BLaER1 (cell line): ENCODE results near the gene NEMP1.

ENCODE experiments used
- H3K27ac ChIP-seq: shearing (Covaris generic); formaldehyde crosslinking; 2 replicates; pipeline ENCODE4 v1.8.1; 2022
- H3K27me3 ChIP-seq: shearing (Covaris generic); formaldehyde crosslinking; 2 replicates; pipeline ENCODE4 v1.8.1; 2022
- H3K36me3 ChIP-seq: shearing (Covaris generic); formaldehyde crosslinking; 2 replicates; pipeline ENCODE4 v1.8.1; 2022
- H3K4me1 ChIP-seq: shearing (Covaris generic); formaldehyde crosslinking; 2 replicates; pipeline ENCODE4 v1.8.1; 2022
- H3K4me2 ChIP-seq: shearing (Covaris generic); formaldehyde crosslinking; 2 replicates; pipeline ENCODE4 v1.8.1; 2022
- H3K4me3 ChIP-seq: shearing (Covaris generic); formaldehyde crosslinking; 2 replicates; pipeline ENCODE4 v1.8.1; 2022
- H3K9ac ChIP-seq: shearing (Covaris generic); formaldehyde crosslinking; 2 replicates; pipeline ENCODE4 v1.8.1; 2022
- H3K9me3 ChIP-seq: shearing (Covaris generic); formaldehyde crosslinking; 2 replicates; pipeline ENCODE4 v1.8.1; 2022
- H4K20me1 ChIP-seq: shearing (Covaris generic); formaldehyde crosslinking; 2 replicates; pipeline ENCODE4 v1.8.1; 2022
- Cebpa-rat ChIP-seq: shearing (Covaris generic); IDR thresholded peaks from 2 replicates; pipeline ENCODE4 v1.8.1; 2022

Gene NEMP1

DNA sequence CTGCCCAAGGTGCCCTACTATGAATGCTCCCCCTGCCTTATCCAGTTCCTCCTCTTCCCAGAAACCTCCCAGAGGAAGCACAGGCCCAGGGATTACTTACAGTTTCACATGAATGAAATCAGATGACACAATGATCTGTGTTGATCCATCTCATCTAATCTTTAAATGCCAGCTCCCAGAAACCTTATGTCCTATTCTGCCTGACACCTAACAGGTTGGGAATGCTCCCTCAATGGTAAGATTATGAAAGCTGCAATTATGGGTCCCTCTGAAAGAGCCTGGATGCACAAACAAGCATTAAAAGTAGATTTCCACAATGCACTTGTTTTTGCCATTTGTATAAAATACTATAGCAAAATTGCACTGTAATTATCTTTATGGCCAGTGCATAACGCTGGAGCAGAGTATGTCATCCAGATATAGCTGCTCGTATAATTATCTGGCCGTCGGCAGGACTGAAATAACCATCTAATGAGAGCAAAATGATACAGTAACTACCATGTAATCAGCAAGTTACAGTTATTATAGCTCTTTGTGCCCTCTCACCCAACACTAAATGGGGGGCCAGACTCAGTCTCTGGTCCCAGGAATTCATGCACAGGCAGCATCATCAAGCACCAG, 67.9 kb downstream of the NEMP1 start:
- no peak overlapping the region for H3K4me2 ChIP-seq
- no peak for TF ChIP-seq Cebpa-rat
- H4K20me1 ChIP-seq: 0 out of 2 replicates have a peak, but pooled peaks cover under 1% of the 10 kb centered on the region
- H3K27ac ChIP-seq: no peak overlapping the region
- H3K4me1 ChIP-seq: peaks cover 6% of the 10 kb centered on the region
- no peaks in the 10 kb centered on the region for H3K27me3 ChIP-seq
- no peak overlapping the region for H3K4me3 ChIP-seq
- no peaks in the 10 kb centered on the region for H3K9me3 ChIP-seq
- H3K36me3 ChIP-seq: no peaks in the 10 kb centered on the region
- no peak overlapping the region for H3K9ac ChIP-seq

- Histone ChIP-seq H3K36me3 (no peaks in the 10 kb centered on the region), H4K20me1 (peaks cover 7% of the 10 kb centered on the region; the same call in 1 of the 2 replicates), H3K9ac (no peak overlapping the region), H3K4me3 (no peak overlapping the region), H3K4me1 (peaks cover 11% of the 10 kb centered on the region), H3K9me3 (no peaks in the 10 kb centered on the region), H3K27ac (no peak overlapping the region), H3K27me3 (no peaks in the 10 kb centered on the region), H3K4me2 (no peak overlapping the region)
- no peak for TF ChIP-seq Cebpa-rat
Observed at GRCh38 chr12:57009949-57010626, 68.5 kb downstream of the NEMP1 start.

DNA sequence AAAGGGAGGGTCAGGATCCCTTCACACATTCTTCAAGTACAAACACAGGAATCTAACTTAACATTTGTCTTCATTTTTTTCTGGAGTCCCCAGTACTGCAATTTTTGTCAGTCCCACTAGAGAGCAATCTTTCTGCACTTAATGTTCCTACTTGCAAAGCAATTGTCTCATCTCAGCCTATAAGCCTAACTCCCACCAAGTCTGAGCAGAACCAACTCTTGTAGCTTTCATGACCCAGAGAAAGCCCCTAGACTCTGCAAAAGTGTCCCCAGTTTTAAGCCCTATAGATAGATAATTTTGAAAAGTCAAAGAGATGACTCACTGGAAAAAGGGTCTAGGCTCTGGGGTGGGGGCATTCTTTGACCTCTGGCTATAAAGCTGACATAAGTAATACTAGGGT, 70.4 kb downstream of the NEMP1 start:
- H3K27me3 ChIP-seq: no peaks in the 10 kb centered on the region
- H3K4me2 ChIP-seq: no peak overlapping the region
- no peak for TF ChIP-seq Cebpa-rat
- peaks cover 18% of the 10 kb centered on the region for H3K4me1 ChIP-seq
- H3K36me3 ChIP-seq: peaks cover 18% of the 10 kb centered on the region
- H3K9me3 ChIP-seq: no peaks in the 10 kb centered on the region
- no peak overlapping the region for H3K9ac ChIP-seq
- H3K27ac ChIP-seq: no peak overlapping the region
- no peak overlapping the region for H3K4me3 ChIP-seq
- peaks cover 26% of the 10 kb centered on the region for H4K20me1 ChIP-seq

GRCh38 chr12:57006809-57007475, 71.6 kb downstream of the NEMP1 start:
- peaks cover 38% of the 10 kb centered on the region for H4K20me1 ChIP-seq
- no peak overlapping the region for H3K9ac ChIP-seq
- no peaks in the 10 kb centered on the region for H3K27me3 ChIP-seq
- H3K9me3 ChIP-seq: no peaks in the 10 kb centered on the region
- H3K4me2 ChIP-seq: peak overlapping the region; percentile 48
- H3K27ac ChIP-seq: peak overlapping the region; percentile 50
- H3K4me3 ChIP-seq: peak overlapping the region; percentile 94
- peaks cover 18% of the 10 kb centered on the region for H3K4me1 ChIP-seq
- TF ChIP-seq Cebpa-rat: no peak
- peaks cover 30% of the 10 kb centered on the region for H3K36me3 ChIP-seq

DNA sequence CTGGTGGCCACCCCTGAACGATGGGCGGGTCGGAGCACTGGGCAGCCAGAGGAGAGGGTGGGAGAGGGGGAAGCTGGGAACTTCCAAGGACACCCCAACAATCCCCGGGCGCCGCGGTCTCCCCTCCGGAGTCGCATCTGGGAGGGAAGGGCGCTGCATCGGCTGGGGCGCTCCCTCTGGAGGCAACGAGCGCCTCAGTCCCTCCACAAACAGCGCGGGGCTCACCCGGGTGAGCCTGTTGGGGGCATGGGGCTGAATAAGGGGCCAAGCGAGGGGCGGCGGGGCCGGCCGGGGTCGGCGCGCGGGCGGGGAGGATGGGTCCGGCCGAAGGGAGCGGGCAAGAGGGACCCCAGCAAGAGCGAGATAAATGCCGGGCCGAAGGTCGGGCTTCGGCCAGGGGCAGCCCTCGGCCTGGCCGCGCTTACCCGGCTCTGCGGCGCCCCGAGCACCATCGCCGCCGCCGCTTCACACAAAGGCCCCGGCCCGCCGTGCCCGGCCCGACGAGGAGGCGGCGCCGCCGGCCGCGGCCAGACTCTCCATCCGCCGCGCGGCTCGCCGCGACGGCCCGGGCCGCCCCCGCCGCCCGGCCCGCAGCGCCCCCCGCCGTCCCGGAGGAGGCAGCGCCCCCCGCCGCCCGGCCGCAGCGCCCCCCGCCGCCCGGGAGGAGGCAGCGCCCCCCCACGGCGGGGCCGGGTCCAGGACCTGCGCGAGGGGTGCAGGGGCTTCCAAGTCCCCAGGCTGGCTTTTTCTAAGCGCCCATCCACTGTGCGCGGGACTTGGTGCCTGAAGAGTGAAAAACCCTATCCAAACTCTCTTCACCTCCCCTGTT, 72.4 kb downstream of the NEMP1 start, which contains the start of gene ZBTB39:
Gene ZBTB39, minus strand, starts transcription at position 567 of the 829 bp plus-strand sequence. CDS start 1,629 bp downstream, outside the sequence.
- Histone ChIP-seq H3K27me3 (no peaks in the 10 kb centered on the region), H3K4me3 (peak within 1 kb of the TSS; percentile 94), H4K20me1 (peaks cover 46% of the 10 kb centered on the region), H3K9ac (peak within 1 kb of the TSS; percentile 98), H3K36me3 (peaks cover 38% of the 10 kb centered on the region), H3K4me2 (peak within 1 kb of the TSS; percentile 93), H3K9me3 (no peaks in the 10 kb centered on the region), H3K27ac (peak within 1 kb of the TSS; percentile 91), H3K4me1 (peaks cover 20% of the 10 kb centered on the region)
- no peak for TF ChIP-seq Cebpa-rat
